Keratinocyte (primary cell): ENCODE measurements around the gene AASS.
"Not testable (repeated sequence)": the region's sequence is repeated elsewhere in the genome, so short reads cannot be mapped to it uniquely, and the experiment has no call there.

Source experiments
- EZH2 ChIP-seq: IDR thresholded peaks from one replicate; pipeline ENCODE4 v1.6.1; 2012; ENCODE audit warnings: inconsistent platforms, mild to moderate bottlenecking, low read length, moderate library complexity
- TF ChIP-seq, protein P1 (sequence below), 3 experiments: IDR thresholded peaks in 1 of 3; conservative IDR thresholded peaks in 1 of 3; optimal IDR thresholded peaks in 1 of 3; 2 replicates in 2 of 3; 3 replicates in 1 of 3; pipeline versions ENCODE3 to v1.5.1; 2011; ENCODE audit warnings: low read length in 3 of 3, mild to moderate bottlenecking in 3 of 3, moderate library complexity in 2 of 3, control low read depth in 1 of 3, inconsistent platforms in 1 of 3; ENCODE audit not compliant: insufficient read depth in 2 of 3; ENCODE audit errors: extremely low read depth in 1 of 3

DNA sequence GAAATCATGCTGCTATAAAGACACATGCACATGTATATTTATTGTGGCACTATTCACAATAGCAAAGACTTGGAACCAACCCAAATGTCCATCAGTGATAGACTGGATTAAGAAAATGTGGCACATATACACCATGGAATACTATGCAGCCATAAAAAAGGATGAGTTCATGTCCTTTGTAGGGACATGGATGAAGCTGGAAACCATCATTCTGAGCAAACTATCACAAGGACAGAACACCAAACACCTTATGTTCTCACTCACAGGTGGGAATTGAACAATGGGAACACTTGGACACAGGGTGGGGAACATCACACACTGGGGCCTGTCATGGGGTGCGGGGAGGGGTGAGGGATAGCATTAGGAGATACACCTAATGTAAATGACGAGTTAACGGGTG, 9.3 kb downstream of the AASS start:
- not testable (repeated sequence) for TF ChIP-seq EZH2
- TF ChIP-seq, protein P1, sequence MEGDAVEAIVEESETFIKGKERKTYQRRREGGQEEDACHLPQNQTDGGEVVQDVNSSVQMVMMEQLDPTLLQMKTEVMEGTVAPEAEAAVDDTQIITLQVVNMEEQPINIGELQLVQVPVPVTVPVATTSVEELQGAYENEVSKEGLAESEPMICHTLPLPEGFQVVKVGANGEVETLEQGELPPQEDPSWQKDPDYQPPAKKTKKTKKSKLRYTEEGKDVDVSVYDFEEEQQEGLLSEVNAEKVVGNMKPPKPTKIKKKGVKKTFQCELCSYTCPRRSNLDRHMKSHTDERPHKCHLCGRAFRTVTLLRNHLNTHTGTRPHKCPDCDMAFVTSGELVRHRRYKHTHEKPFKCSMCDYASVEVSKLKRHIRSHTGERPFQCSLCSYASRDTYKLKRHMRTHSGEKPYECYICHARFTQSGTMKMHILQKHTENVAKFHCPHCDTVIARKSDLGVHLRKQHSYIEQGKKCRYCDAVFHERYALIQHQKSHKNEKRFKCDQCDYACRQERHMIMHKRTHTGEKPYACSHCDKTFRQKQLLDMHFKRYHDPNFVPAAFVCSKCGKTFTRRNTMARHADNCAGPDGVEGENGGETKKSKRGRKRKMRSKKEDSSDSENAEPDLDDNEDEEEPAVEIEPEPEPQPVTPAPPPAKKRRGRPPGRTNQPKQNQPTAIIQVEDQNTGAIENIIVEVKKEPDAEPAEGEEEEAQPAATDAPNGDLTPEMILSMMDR (optimal IDR thresholded peaks at IDR 0.05 in 1 of 3, IDR thresholded peaks at IDR 0.05 in 1 of 3, conservative IDR thresholded peaks at IDR 0.05 in 1 of 3; ENCODE audit: extremely low read depth in 1 of 3, insufficient read depth in 2 of 3, low read length in 3 of 3), result not testable (repeated sequence)
